K562 (cell line): Measurements from ENCODE around the gene OCIAD1. TPM values are rescaled to one million over a fixed set of nuclear protein-coding genes. Genes with fewer than 3 reads are reported as not detected.
A peak's percentile ranks its signal among the peaks of the same experiment; 100 is the strongest.

Experiments used
- ATAC-seq: fragments of 200-7000 bp; cut with Tn5 transposase; 3 replicates; pipeline ENCODE4 v1.9.1; 2020; ENCODE audit warnings: moderate library complexity
- BruUV-seq: library from RNA; stranded (reverse); fragments of 400-500 nt; replicated peaks from 2 replicates; lab custom pipeline; 2021; lab: Mats Ljungman, UMichigan
- CTCF ChIA-PET: fragments of 300-600 bp; formaldehyde crosslinking; extraction: SDS; loops from one replicate; lab custom pipeline; 2021; ENCODE audit warnings: low intra/inter-chr PET ratio; lab: Yijun Ruan, JAX
- POLR2A ChIA-PET: fragments of 300-600, 350-650 bp; sonication (Branson Sonifier 250); formaldehyde crosslinking; extraction: SDS; loops from one replicate; lab custom pipeline; 2021; ENCODE audit warnings: antibody characterized with exemption, inconsistent platforms; lab: Yijun Ruan, JAX
- DNase-seq, 4 experiments: peaks; one replicate each; pipeline versions ENCODE4 v3.0.0 to v3.0.0-alpha.2; 2011 to 2018; ENCODE audit warnings: low spot score in 3 of 4, mixed read lengths in 3 of 4; ENCODE audit errors: extremely low read depth in 1 of 4
- FAIRE-seq: peaks from 2 replicates; lab custom pipeline; 2011; peaks lifted over from hg19 to GRCh38; lab: Jason Lieb, UNC
- H2AFZ ChIP-seq: 2 replicates; pipeline ENCODE4 v1.6.0; 2011; ENCODE audit warnings: low read depth, low read length, control low read depth, inconsistent platforms
- H3K27ac ChIP-seq: fragments of 200-600 bp; 3 replicates; pipeline ENCODE4 v1.8.0; 2011; ENCODE audit warnings: low read depth, mild to moderate bottlenecking, control low read depth, inconsistent platforms, low read length, moderate library complexity, mixed read lengths; ENCODE audit errors: extremely low read depth
- H3K27me3 ChIP-seq, 2 experiments: fragments of 300-600 bp in 1 of 2; 2 replicates in 1 of 2; 3 replicates in 1 of 2; pipeline versions ENCODE4 v1.6.0 to v1.8.0; 2011; ENCODE audit warnings: inconsistent platforms in 2 of 2, low read length in 2 of 2, mild to moderate bottlenecking in 1 of 2, mixed read lengths in 1 of 2, moderate library complexity in 1 of 2; ENCODE audit not compliant: control insufficient read depth in 2 of 2, insufficient read depth in 2 of 2
- H3K36me3 ChIP-seq: fragments of 300-600 bp; 3 replicates; pipeline ENCODE4 v1.8.0; 2011; ENCODE audit warnings: mild to moderate bottlenecking, low read length, inconsistent platforms; ENCODE audit not compliant: control insufficient read depth, insufficient read depth
- H3K4me1 ChIP-seq, 2 experiments: fragments of 200-600 bp in 1 of 2; replicated peaks in 1 of 2; 2 replicates in 1 of 2; 3 replicates in 1 of 2; pipeline versions ENCODE4 v1.5.1 to v1.8.0; 2011; ENCODE audit warnings: inconsistent platforms in 2 of 2, low read length in 2 of 2, mild to moderate bottlenecking in 1 of 2, mixed read lengths in 1 of 2, moderate library complexity in 1 of 2; ENCODE audit not compliant: control insufficient read depth in 2 of 2, insufficient read depth in 2 of 2
- H3K4me2 ChIP-seq: 2 replicates; pipeline ENCODE4 v1.6.1; 2011; ENCODE audit warnings: low read length, control low read depth, inconsistent platforms, mixed read lengths; ENCODE audit not compliant: insufficient read depth
- H3K4me3 ChIP-seq: fragments of 200-600 bp; sonication (generic), shearing (Covaris generic); 2 replicates; pipeline ENCODE4 v1.5.1; 2016; ENCODE audit warnings: control low read depth, inconsistent platforms
- H3K79me2 ChIP-seq: fragments of 200-600 bp; 3 replicates; pipeline ENCODE4 v1.8.0; 2011; ENCODE audit warnings: low read length, inconsistent platforms; ENCODE audit not compliant: control insufficient read depth, insufficient read depth
- H3K9ac ChIP-seq, 2 experiments: 2 replicates each; pipeline versions ENCODE4 v1.6.0 to v1.6.1; 2011; ENCODE audit warnings: low read depth in 2 of 2, low read length in 2 of 2, control low read depth in 1 of 2, inconsistent platforms in 1 of 2, mild to moderate bottlenecking in 1 of 2, mixed read lengths in 1 of 2; ENCODE audit not compliant: insufficient read depth in 1 of 2
- H3K9me1 ChIP-seq: one replicate; pipeline ENCODE4 v1.6.0; 2011; ENCODE audit warnings: inconsistent platforms, mild to moderate bottlenecking, low read length, moderate library complexity; ENCODE audit not compliant: control insufficient read depth, insufficient read depth
- H3K9me3 ChIP-seq: replicated peaks from 2 replicates; pipeline ENCODE4 v1.5.1; 2011; ENCODE audit warnings: low read depth, low read length, inconsistent platforms; ENCODE audit not compliant: control insufficient read depth, insufficient read depth
- H4K20me1 ChIP-seq: replicated peaks from 2 replicates; pipeline ENCODE4 v1.6.1; 2011; ENCODE audit warnings: low read length, inconsistent platforms, mixed read lengths; ENCODE audit not compliant: control insufficient read depth, insufficient read depth
- CBX8 ChIP-seq: fragments of 200-600 bp; sonication (generic); IDR thresholded peaks from 2 replicates; pipeline ENCODE4 v1.6.1; 2012; ENCODE audit warnings: borderline replicate concordance, mixed run types, low read depth, mild to moderate bottlenecking, moderate library complexity, mixed read lengths, low read length, control low read depth, inconsistent platforms; ENCODE audit not compliant: poor library complexity, severe bottlenecking; ENCODE audit errors: extremely low read depth
- ZNF444 ChIP-seq: fragments of 250-450 bp; sonication (Bioruptor Pico); IDR thresholded peaks from 2 replicates; pipeline ENCODE4 v1.4.0; 2020; ENCODE audit warnings: mild to moderate bottlenecking, moderate library complexity
- WGBS: fragments of 100-300 bp; shearing (Covaris generic); methylation state at CpG from one replicate; pipeline ENCODE4 v1.1.6; 2016; ENCODE audit warnings: low coverage, mixed read lengths; ENCODE audit not compliant: insufficient coverage; ENCODE audit errors: missing lambda C conversion rate; 5-methylcytosine and 5-hydroxymethylcytosine counted together
- in situ Hi-C: fragments of 300-500 bp; cut with MboI; formaldehyde crosslinking; loops from 4 replicates; pipeline ENCODE4 v1.15.0; 2018; ENCODE audit warnings: inconsistent platforms, mixed read lengths
- intact Hi-C: fragments of 100-400 bp; cut with micrococcal nuclease; formaldehyde crosslinking; loops from 2 replicates; pipeline ENCODE4 v1.14.2; 2022
- polyA plus RNA-seq, 8 experiments: library from polyadenylated mRNA; depleted of rRNA in 4 of 8; stranded (reverse) in 5 of 8; unstranded in 3 of 8; fragments of >200 nt; fragmentation: Nextera tagmentation in 2 of 8; fragmentation: Illumina TruSeq in 1 of 8; extraction: Ambion mirVana in 2 of 8; extraction: Trizol in 1 of 8; gene quantifications; 2 replicates each; pipeline versions ENCODE4 v1.2.1 to v1.2.3, GENCODE V29; 2011 to 2014; ENCODE audit warnings: inconsistent platforms in 1 of 8, missing spikeins in 1 of 8
- total RNA-seq, 7 experiments: library from RNA; depleted of rRNA in 6 of 7; stranded (reverse); fragments of >200 nt in 6 of 7; fragmentation: Illumina TruSeq in 2 of 7; extraction: Trizol in 2 of 7; gene quantifications; 2 replicates each; pipeline versions ENCODE4 v1.2.1 to v1.2.3, GENCODE V29; 2011 to 2021; ENCODE audit warnings: low replicate concordance in 1 of 7
- TF ChIP-seq, protein P1 (sequence below): sonication (generic); formaldehyde crosslinking; IDR thresholded peaks from 2 replicates; pipeline ENCODE4 v1.8.1; 2022; ENCODE audit warnings: missing genetic modification reagents
- TF ChIP-seq, protein P2 (sequence below), 2 experiments: IDR thresholded peaks in 1 of 2; conservative IDR thresholded peaks in 1 of 2; 2 replicates each; pipeline ENCODE4 v1.6.1; 2016; ENCODE audit warnings: low read depth in 2 of 2, mild to moderate bottlenecking in 1 of 2, missing compliant biosample characterization in 1 of 2, missing genetic modification characterization in 1 of 2, moderate library complexity in 1 of 2
- TF ChIP-seq, protein P3 (sequence below): fragments of 450-650 bp; IDR thresholded peaks from 2 replicates; pipeline ENCODE4 v1.6.1; 2016

The OCIAD1 gene
- total and polyA plus RNA-seq, 9 of the 15 experiments (the other 6 are each of a cell fraction or from before 2014, with no cell fraction given): 99.0 to 358 (median 196) TPM

DNA sequence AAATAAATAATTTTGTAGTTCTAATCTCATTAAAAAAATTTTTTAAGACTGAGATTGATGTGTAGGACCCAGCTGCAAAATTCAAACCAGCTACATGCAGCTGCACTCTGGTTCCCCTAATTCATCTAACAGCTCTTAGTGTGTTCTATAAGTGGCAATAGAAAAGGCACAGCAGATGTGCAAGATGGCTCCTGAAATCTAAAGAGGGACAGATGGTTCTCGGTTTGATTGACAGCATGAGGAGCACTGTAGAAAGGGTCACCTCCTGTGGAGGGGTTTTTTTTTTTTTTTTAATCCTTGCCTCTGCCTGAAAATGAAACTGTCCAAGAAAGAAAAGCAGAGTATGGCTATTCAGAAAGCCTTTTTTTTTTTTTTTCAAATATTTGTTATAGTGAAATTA lies 16.9 kb upstream of the OCIAD1 start:
- in situ Hi-C loops: no loop called here
- no peak overlapping the region for H3K9ac ChIP-seq
- H3K9me1 ChIP-seq: no peaks in the 10 kb centered on the region
- no peaks in the 10 kb centered on the region for H3K9me3 ChIP-seq
- no peaks in the 10 kb centered on the region for H4K20me1 ChIP-seq
- FAIRE-seq (no peak), ATAC-seq (no peak), DNase-seq (no peak)
- H3K4me3 ChIP-seq: no peak overlapping the region
- H3K27me3 ChIP-seq: peaks cover 0 to 3% of the 10 kb centered on the region in 2 experiments; a peak in 1 of 5 replicates
- H3K79me2 ChIP-seq: no peaks in the 10 kb centered on the region
- WGBS: 8% methylated on average over 1 of the region's 1 CpG
- no peaks in the 10 kb centered on the region for H3K36me3 ChIP-seq
- ChIA-PET CTCF (no interaction called here), POLR2A (no interaction called here)
- intact Hi-C loops: no loop called here
- H3K4me1 ChIP-seq: no peaks in the 10 kb centered on the region; a peak in 1 of 5 replicates
- TF ChIP-seq, protein P1, sequence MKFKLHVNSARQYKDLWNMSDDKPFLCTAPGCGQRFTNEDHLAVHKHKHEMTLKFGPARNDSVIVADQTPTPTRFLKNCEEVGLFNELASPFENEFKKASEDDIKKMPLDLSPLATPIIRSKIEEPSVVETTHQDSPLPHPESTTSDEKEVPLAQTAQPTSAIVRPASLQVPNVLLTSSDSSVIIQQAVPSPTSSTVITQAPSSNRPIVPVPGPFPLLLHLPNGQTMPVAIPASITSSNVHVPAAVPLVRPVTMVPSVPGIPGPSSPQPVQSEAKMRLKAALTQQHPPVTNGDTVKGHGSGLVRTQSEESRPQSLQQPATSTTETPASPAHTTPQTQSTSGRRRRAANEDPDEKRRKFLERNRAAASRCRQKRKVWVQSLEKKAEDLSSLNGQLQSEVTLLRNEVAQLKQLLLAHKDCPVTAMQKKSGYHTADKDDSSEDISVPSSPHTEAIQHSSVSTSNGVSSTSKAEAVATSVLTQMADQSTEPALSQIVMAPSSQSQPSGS (CRISPR knock-in tag): no peak
- TF ChIP-seq CBX8: peak; percentile 24
- TF ChIP-seq, protein P2, sequence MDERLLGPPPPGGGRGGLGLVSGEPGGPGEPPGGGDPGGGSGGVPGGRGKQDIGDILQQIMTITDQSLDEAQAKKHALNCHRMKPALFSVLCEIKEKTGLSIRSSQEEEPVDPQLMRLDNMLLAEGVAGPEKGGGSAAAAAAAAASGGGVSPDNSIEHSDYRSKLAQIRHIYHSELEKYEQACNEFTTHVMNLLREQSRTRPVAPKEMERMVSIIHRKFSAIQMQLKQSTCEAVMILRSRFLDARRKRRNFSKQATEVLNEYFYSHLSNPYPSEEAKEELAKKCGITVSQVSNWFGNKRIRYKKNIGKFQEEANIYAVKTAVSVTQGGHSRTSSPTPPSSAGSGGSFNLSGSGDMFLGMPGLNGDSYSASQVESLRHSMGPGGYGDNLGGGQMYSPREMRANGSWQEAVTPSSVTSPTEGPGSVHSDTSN (CRISPR knock-in tag; IDR thresholded peaks at IDR 0.05; ENCODE audit: low read depth): no peak
- TF ChIP-seq, protein P2 (tag; conservative IDR thresholded peaks at IDR 0.05; ENCODE audit: low read depth): 0 out of 2 replicates have a peak, but pooled peaks have one; percentile 33
- TF ChIP-seq ZNF444 (CRISPR knock-in tag): no peak
- TF ChIP-seq, protein P3, sequence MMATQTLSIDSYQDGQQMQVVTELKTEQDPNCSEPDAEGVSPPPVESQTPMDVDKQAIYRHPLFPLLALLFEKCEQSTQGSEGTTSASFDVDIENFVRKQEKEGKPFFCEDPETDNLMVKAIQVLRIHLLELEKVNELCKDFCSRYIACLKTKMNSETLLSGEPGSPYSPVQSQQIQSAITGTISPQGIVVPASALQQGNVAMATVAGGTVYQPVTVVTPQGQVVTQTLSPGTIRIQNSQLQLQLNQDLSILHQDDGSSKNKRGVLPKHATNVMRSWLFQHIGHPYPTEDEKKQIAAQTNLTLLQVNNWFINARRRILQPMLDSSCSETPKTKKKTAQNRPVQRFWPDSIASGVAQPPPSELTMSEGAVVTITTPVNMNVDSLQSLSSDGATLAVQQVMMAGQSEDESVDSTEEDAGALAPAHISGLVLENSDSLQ: peak; percentile 87
- no peak overlapping the region for H3K4me2 ChIP-seq
- H3K27ac ChIP-seq: no peak overlapping the region
- no peak overlapping the region for H2AFZ ChIP-seq
- BruUV-seq: no TSS peak
